Myocyte (in vitro differentiated cells): ENCODE measurements around the gene HADH. TPM values are rescaled to one million over a fixed set of nuclear protein-coding genes. Genes with fewer than 3 reads are reported as not detected.
"Not testable (repeated sequence)": the region's sequence is repeated elsewhere in the genome, so short reads cannot be mapped to it uniquely, and the experiment has no call there.

Source experiments
- DNase-seq: peaks from one replicate; pipeline ENCODE4 v3.0.0-alpha.2; 2012; ENCODE audit warnings: low read depth
- total RNA-seq: library from RNA; depleted of rRNA; stranded (reverse); fragments of >200 nt; gene quantifications from 2 replicates; pipeline ENCODE4 v1.2.3, GENCODE V29; 2014

Gene HADH
- total RNA-seq, 1 donor from 2014 or later, result 38.8 TPM

GRCh38 chr4:107994894-107995293, 5.2 kb downstream of the HADH start:
- DNase-seq, result no peak

GRCh38 chr4:107996949-107997788, 7.5 kb downstream of the HADH start:
- peak; percentile 95 for DNase-seq

DNA sequence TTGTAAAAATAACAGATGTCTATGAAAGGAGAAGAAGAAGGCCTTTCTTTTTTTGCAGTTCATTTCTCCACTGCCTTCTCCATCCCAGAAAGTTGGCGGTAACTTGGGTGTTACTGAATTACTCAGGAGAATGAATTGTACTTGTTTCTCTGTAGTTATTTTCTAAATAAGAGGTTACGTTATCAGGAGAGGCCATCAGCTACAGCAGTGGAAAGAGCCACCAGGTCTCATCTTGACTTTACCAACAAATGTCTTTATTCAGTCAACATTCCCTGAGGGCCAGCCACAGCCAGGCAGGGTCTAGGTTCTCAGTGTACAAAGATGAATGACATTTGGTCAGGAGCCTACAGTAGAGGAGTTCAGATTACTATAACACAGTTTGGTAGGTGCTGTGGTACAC, 8.1 kb downstream of the HADH start:
- DNase-seq, result peak; percentile 49

DNA sequence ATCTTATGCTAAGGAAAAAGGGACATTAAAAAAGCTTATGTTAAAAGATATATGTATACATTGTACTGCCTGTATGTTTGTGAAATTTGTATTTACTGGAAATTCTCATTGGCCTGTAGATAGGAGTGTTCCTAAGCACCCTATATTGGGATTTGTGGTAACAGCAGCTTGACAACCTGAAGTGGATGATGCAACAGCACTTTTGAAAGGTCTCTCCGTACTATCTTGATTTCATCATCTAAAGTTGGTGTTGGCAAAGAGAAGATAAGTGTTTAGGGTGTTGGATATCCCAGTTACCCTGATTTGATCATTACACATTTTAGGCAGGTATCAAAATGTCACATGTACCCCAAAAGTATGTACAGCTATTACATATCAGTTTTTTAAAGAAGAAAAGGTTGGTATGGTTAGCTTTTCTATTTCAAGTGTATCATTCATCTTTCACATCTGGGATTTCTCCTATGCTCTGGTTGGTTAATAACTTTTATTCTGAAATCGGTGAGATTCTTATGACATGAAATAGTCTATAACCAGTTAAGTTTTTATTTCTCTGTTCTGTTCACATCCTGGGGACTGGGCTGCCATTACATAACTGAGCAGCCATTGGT, 10.3 kb downstream of the HADH start:
- DNase-seq, result no peak

DNA sequence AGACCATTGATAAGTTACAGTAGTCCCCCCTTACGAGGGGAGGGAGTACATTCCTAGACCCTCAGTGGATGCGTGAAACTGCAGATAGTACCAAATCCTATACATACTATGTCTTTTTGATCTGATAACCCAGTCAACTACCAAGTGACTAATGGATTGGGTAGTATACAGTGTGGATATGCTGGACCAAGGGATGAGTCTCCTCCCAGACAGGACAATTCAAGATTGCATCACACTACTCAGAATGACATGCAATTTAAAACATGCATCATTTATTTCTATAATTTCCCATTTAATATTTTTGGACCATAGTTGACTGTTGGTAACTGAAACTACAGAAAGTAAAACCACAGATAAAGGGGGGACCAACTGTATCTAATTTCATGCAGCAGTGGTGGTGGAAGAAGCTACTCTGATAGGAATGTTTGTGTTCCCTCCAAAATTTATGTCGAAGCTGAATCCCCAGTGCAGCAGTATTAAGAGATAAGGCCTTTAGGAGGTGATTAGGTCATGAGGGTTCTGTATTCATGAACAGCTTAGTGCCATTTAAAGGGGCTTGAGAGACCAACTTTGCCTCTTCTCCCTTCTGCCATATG, 11.9 kb downstream of the HADH start:
- no peak for DNase-seq

DNA sequence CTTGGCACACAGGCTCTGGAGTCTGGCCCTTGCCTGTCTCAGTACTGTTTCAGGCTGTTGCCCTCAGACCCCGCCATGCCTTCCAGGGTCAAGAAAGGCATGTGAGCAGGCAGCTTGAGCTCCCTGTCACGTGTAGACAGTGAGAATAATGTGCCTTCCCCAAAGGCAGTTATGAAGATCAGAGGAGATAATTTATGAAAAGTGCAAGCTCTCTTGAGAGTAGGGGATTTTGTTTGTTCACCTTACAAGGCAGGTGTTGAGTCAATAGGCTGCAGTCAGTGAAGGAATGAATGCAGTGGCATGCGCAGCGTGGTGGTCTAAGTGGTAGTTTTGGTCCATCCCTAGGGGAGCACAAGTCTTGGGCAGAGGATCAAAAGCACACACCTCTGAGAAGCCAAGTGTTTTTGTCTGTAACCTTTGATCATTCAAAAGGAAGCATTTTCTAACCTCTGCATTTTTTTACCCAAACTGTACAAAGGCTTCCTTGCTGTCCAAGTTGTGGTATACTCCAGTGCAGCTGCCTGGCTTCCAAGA, 14.4 kb downstream of the HADH start:
- DNase-seq, result no peak

- no peak for DNase-seq
Measured at GRCh38 chr4:108004646-108005045, 15.0 kb downstream of the HADH start.

GRCh38 chr4:108005807-108006206, 16.1 kb downstream of the HADH start:
- DNase-seq, result no peak

DNA sequence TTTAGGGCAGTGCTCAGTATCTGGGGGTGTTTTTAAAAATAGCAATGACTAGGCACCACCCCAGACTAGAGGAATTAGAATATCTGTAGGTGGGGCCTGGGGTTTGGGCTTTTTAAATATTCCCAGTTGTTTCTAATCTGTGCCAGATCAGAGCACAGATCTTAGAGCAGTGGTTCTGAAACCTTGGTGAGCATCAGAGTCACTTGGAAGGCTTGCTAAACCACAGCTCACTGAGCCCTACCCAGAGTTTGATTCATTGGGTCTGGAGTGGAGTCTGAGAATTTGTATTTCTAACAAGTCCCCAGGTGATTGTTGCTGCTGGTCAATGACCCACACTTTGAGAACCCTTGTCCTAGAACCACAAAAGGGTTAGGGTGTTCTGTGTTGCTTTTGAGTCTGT, 16.7 kb downstream of the HADH start:
- peak; percentile 75 for DNase-seq

- DNase-seq, result no peak
Measured at GRCh38 chr4:108007984-108008383, 18.3 kb downstream of the HADH start.

DNA sequence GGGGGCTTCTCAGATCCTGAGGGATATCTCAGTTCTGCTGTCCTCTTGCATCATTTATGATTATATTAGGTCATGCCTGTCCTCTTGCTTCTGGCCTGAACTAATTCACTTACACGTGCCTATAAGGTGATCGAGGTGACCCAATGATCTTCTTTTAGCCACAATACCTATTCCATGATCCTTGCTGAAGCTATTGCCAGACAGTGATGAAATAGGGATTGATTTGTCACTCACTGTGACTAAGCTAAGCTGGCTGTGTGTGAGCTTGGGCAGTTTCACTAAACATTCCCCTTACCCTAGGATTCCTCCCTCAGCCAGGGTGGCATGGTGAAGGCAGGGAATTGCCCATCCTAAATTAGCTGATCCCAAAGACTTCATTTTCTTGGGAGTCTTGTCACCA, 19.0 kb downstream of the HADH start:
- DNase-seq, result peak; percentile 55

DNA sequence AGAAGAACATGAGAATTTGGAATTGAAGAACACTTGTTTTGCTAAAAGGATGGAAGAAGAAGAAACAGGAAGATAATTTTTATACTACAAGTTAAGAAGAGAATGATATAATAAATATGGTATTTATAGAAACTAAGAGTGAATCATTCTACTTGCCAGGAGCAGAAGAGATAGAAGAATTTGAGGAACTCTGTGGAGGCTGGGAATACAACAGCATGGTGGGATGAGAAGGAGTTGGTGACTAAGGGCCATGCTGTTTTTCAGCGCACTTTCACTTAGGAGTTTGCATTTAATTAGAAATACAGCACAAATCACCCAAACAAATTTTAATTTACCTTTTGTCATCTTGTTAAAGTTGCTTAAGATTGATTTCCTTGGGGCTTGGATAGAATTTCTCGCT, 20.5 kb downstream of the HADH start:
- peak; percentile 71 for DNase-seq

DNA sequence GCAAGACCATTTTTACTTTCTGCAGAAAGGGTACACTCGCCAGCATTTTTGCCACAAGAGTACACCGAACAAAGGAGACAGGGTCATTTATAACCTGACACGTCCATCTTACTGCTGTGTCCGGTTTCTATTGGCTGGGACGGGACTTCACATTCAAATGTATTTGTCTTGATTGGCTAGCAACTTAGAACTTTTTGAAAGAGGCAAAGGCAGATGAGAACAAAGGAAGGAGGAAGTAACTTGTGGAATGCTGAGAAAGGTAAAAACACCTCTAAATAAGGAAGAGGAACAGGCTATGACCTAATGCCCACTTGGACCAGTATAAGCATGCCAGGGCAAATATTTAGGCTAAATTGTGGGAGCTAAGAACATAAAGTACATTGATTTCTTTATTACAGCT, 22.7 kb downstream of the HADH start:
- DNase-seq, result not testable (repeated sequence)

DNA sequence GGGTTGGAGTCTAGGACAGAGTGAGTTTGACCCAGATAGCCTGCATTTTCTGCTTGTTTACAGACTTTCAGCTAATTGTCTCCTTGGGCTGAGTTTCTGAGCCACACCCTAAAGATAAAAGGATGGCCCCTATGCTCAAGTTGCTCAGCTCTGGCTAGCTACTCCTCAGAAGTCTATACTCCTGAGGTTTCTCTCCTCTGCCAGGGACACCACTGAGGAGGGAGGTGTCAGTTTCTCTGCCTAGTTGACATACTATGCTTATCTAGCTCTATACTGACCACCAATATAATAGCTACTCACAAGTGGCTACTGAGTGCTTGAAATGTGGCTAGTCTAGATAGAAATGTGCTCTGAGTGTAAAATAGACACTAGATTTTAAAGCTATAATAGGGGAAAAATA, 23.6 kb downstream of the HADH start:
- DNase-seq, result no peak

- DNase-seq, result no peak
Measured at GRCh38 chr4:108013955-108014354, 24.3 kb downstream of the HADH start.

DNA sequence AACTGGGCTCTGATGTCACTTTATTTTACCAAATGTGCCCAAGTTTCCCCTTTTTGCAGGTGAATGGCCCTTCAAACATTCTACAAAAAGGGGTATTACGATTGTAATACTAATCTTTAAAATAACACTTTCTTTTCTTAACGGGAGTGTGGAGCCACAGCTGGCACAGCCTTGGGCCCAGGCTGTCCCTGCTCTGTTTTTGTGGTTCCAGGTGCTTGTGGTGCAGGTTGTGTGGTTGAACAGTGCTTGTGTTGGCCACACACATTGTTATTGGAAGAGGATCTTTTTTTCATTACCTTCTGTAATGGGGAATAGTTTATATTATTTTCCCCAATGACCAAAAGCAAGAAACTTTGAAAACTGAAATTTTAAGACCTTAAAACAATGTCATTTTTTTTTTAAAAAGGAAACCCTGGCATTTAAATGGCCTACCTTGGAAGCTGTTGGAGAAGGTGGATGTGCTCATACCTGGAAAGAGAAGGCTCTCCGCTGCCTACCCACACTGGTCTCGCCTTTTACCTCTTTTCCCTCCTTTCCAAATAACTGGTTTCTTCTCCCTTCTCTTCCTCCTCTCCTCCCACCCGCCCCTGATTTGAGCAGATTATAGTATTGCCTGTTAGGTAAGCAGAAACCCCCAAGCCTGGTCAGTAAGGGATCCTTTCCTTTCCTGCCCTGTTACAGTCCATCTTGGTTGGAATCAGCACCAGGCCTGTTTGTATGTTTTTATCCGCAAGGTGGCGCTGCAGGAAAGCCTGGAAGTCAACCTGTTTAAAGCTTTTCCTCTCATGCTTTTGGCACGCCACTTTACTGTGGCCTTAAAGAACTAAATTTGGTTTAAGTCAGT, 28.6 kb downstream of the HADH start:
- DNase-seq, result peak; percentile 88

- no peak for DNase-seq
Measured at GRCh38 chr4:108018884-108019187, 29.1 kb downstream of the HADH start.

DNA sequence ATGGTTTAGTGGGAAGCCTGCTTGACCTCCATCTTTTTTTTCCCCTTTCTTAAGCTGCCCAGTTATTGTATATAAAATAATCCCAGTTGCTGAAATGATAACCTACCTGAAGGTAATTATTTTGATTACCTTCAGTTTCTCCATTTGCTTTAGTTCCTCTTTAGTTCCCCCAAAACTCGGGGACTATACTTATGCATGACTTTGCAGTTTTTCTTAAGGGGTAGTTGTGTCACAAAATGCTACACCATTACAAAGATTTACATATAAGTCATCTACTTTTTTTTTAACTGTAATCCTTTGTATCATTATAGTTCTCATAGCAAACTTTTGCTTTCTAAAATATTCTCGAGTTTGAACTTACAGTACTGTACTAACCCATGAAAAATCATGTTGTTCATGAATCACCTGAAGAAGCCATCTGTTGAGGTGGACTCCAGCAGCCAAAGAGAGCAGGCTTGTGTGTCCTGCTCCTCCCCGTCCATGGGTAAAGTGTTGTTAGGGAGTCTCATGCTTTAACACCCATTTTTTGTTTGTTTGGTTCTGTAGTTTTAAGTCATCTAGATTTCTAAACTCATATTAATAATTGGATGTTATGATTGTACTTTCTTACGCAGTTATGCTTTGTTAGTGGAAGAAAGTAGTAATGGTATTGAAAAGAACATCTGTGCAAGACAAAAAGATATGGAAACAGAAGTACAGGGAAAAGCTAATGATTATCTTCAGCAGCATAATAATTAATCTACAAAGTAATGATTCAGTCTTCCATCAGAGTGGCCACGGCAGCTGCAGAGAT, 34.6 kb downstream of the HADH start:
- no peak for DNase-seq

GRCh38 chr4:108024878-108025165, 35.1 kb downstream of the HADH start:
- DNase-seq, result no peak

DNA sequence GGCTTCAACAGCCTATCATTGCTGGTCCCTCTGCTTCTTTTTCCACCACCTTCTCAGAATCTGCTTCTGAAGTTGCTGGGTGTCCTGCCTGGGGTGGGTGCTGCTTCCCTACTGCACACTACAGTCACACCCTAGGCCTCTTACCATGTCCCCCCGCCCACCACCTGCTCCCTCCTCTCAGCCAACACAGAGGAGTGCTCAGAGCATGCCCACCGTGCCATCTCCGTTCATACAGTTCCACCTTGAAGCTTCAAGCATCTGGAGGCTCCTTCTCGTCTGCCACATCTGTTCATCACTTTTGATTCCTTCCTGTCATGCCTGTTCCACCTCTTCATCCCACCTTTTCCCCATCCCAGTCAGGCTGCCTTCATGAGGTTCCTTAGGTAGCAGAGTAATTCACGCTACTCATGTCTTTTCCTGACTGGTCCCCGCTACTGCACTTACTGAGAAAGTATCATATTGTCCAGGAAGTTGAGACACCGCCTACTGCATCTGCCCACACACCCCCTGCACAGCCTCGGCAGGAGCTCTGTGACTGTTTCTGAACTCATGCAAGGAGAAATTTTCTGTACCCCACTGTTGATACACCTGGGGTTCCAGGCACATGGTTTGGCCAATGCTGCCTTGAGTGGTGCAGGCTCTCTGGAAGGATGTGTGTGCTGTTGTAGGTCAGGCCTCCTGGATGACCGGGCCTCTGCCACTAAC, 39.5 kb downstream of the HADH start:
- DNase-seq, result no peak
